ENCODE results near the gene PTPRU. TPM values are rescaled to one million over a fixed set of nuclear protein-coding genes. Genes with fewer than 3 reads are reported as not detected.

Gene PTPRU
- total and polyA plus RNA-seq, 7 experiments from 2014 or later: 0.17 to 0.42 TPM; not detected in 5

GRCh38 chr1:29240400-29240837, 4.1 kb downstream of the PTPRU start:
- Histone ChIP-seq H3K36me3 (ENCODE audit: control insufficient read depth in 2 of 3, insufficient read depth in 3 of 3, low read length in 3 of 3) (no peaks in the 10 kb centered on the region), H3K4me3 (ENCODE audit: low read length) (no peak overlapping the region), H3K4me1 (ENCODE audit: control insufficient read depth in 2 of 2, insufficient read depth in 2 of 2, low read length in 2 of 2) (peaks cover 4 to 17% of the 10 kb centered on the region in 2 donors), H3K27ac (ENCODE audit: low read depth, low read length) (no peak overlapping the region), H3K27me3 (ENCODE audit: control insufficient read depth in 2 of 2, insufficient read depth in 2 of 2, low read length in 2 of 2) (peaks cover 12 to 14% of the 10 kb centered on the region in 2 donors), H3K9me3 (ENCODE audit: control insufficient read depth in 2 of 3, low read length in 3 of 3) (no peaks in the 10 kb centered on the region)
- Mint-ChIP-seq H3K36me3 (peaks cover 0 to 7% (median 2%) of the 10 kb centered on the region in 5 donors), H3K9me3 (peaks cover 0 to 2% (median 0%) of the 10 kb centered on the region in 11 donors), H3K27me3 (peaks cover 42 to 53% (median 49%) of the 10 kb centered on the region in 5 donors), H3K4me3 (no peak overlapping the region), H3K4me1 (peaks cover 15 to 26% (median 22%) of the 10 kb centered on the region in 7 donors), H3K27ac (no peak overlapping the region)
- POLR2A ChIA-PET: no interaction called here
- DNase-seq (no peak), ATAC-seq (no peak)
- intact Hi-C loops (cut with micrococcal nuclease): no loop called here
- CTCF ChIA-PET: no interaction called here

- no peak overlapping the region for H3K4me3 Mint-ChIP-seq
- DNase-seq: no peak
- Histone ChIP-seq H3K27me3 (ENCODE audit: control insufficient read depth in 2 of 2, insufficient read depth in 2 of 2, low read length in 2 of 2) (peaks cover 9 to 14% of the 10 kb centered on the region in 2 donors), H3K4me1 (ENCODE audit: control insufficient read depth in 2 of 2, insufficient read depth in 2 of 2, low read length in 2 of 2) (peaks cover 4 to 15% of the 10 kb centered on the region in 2 donors), H3K9me3 (ENCODE audit: control insufficient read depth in 2 of 3, low read length in 3 of 3) (no peaks in the 10 kb centered on the region), H3K27ac (ENCODE audit: low read depth, low read length) (no peak overlapping the region), H3K36me3 (ENCODE audit: control insufficient read depth in 2 of 3, insufficient read depth in 3 of 3, low read length in 3 of 3) (no peaks in the 10 kb centered on the region), H3K4me3 (ENCODE audit: low read length) (no peak overlapping the region)
- peaks cover 38 to 48% (median 44%) of the 10 kb centered on the region in 5 donors for H3K27me3 Mint-ChIP-seq
- intact Hi-C loops (cut with micrococcal nuclease): no loop called here
- no peak overlapping the region for H3K27ac Mint-ChIP-seq
- H3K9me3 Mint-ChIP-seq: peaks cover 0 to 2% (median 0%) of the 10 kb centered on the region in 11 donors
- H3K36me3 Mint-ChIP-seq: peaks cover 0 to 7% (median 2%) of the 10 kb centered on the region in 5 donors
- ATAC-seq: no peak
- H3K4me1 Mint-ChIP-seq: peaks cover 14 to 22% (median 18%) of the 10 kb centered on the region in 7 donors
- CTCF ChIA-PET: no interaction called here
- POLR2A ChIA-PET: no interaction called here
Measured at GRCh38 chr1:29240986-29241385, 4.7 kb downstream of the PTPRU start.

GRCh38 chr1:29243023-29243870, 6.9 kb downstream of the PTPRU start:
- Histone ChIP-seq H3K27ac (ENCODE audit: low read depth, low read length) (no peak overlapping the region), H3K27me3 (ENCODE audit: control insufficient read depth in 2 of 2, insufficient read depth in 2 of 2, low read length in 2 of 2) (peaks cover 4 to 5% of the 10 kb centered on the region in 2 donors), H3K4me1 (ENCODE audit: control insufficient read depth in 2 of 2, insufficient read depth in 2 of 2, low read length in 2 of 2) (peaks cover 0 to 4% of the 10 kb centered on the region in 2 donors), H3K9me3 (ENCODE audit: control insufficient read depth in 2 of 3, low read length in 3 of 3) (no peaks in the 10 kb centered on the region), H3K4me3 (ENCODE audit: low read length) (no peak overlapping the region), H3K36me3 (ENCODE audit: control insufficient read depth in 2 of 3, insufficient read depth in 3 of 3, low read length in 3 of 3) (no peaks in the 10 kb centered on the region)
- ChIA-PET CTCF (interaction anchor here (0.7 kb wide), 1 partner anchor 1463 kb away, joined by 5 read pairs; no protein-coding TSS in a partner anchor), POLR2A (no interaction called here)
- Mint-ChIP-seq H3K27ac (no peak overlapping the region), H3K27me3 (peaks cover 29 to 46% (median 36%) of the 10 kb centered on the region in 5 donors), H3K4me3 (no peak overlapping the region), H3K4me1 (peaks cover 3 to 8% (median 5%) of the 10 kb centered on the region in 7 donors), H3K9me3 (peaks cover 0 to 2% (median 0%) of the 10 kb centered on the region in 11 donors), H3K36me3 (no peaks in the 10 kb centered on the region)
- ATAC-seq (no peak), DNase-seq (no peak)
- intact Hi-C loops (cut with micrococcal nuclease): no loop called here

- H3K4me3 Mint-ChIP-seq: no peak overlapping the region
- Histone ChIP-seq H3K4me3 (ENCODE audit: low read length) (no peak overlapping the region), H3K27ac (ENCODE audit: low read depth, low read length) (no peak overlapping the region), H3K36me3 (ENCODE audit: control insufficient read depth in 2 of 3, insufficient read depth in 3 of 3, low read length in 3 of 3) (no peaks in the 10 kb centered on the region), H3K27me3 (ENCODE audit: control insufficient read depth in 2 of 2, insufficient read depth in 2 of 2, low read length in 2 of 2) (peaks cover 0 to 4% of the 10 kb centered on the region in 2 donors), H3K9me3 (ENCODE audit: control insufficient read depth in 2 of 3, low read length in 3 of 3) (no peaks in the 10 kb centered on the region), H3K4me1 (ENCODE audit: control insufficient read depth in 2 of 2, insufficient read depth in 2 of 2, low read length in 2 of 2) (no peaks in the 10 kb centered on the region)
- CTCF ChIA-PET: no interaction called here
- peaks cover 0 to 2% (median 0%) of the 10 kb centered on the region in 11 donors for H3K9me3 Mint-ChIP-seq
- H3K27ac Mint-ChIP-seq: no peak overlapping the region
- DNase-seq (no peak), ATAC-seq (no peak)
- peaks cover 26 to 43% (median 32%) of the 10 kb centered on the region in 5 donors for H3K27me3 Mint-ChIP-seq
- no peaks in the 10 kb centered on the region for H3K36me3 Mint-ChIP-seq
- intact Hi-C loops (cut with micrococcal nuclease): no loop called here
- H3K4me1 Mint-ChIP-seq: peaks cover 0 to 4% (median 1%) of the 10 kb centered on the region in 7 donors
- POLR2A ChIA-PET: no interaction called here
Measured at GRCh38 chr1:29243871-29244200, 7.5 kb downstream of the PTPRU start.

- H3K4me3 ChIP-seq (ENCODE audit: low read length): no peak overlapping the region
- H3K27me3 ChIP-seq (ENCODE audit: control insufficient read depth in 2 of 2, insufficient read depth in 2 of 2, low read length in 2 of 2): no peaks in the 10 kb centered on the region
- Mint-ChIP-seq H3K27ac (no peak overlapping the region), H3K36me3 (no peaks in the 10 kb centered on the region), H3K4me3 (no peak overlapping the region), H3K9me3 (no peaks in the 10 kb centered on the region), H3K27me3 (peaks cover 12 to 33% (median 18%) of the 10 kb centered on the region in 5 donors), H3K4me1 (no peaks in the 10 kb centered on the region)
- intact Hi-C loops (cut with micrococcal nuclease): no loop called here
- no peak overlapping the region for H3K27ac ChIP-seq (ENCODE audit: low read depth, low read length)
- no peaks in the 10 kb centered on the region for H3K4me1 ChIP-seq (ENCODE audit: control insufficient read depth in 2 of 2, insufficient read depth in 2 of 2, low read length in 2 of 2)
- H3K9me3 ChIP-seq (ENCODE audit: control insufficient read depth in 2 of 3, low read length in 3 of 3): no peaks in the 10 kb centered on the region
- no peak for ATAC-seq
- H3K36me3 ChIP-seq (ENCODE audit: control insufficient read depth in 2 of 3, insufficient read depth in 3 of 3, low read length in 3 of 3): no peaks in the 10 kb centered on the region
- ChIA-PET POLR2A (no interaction called here), CTCF (no interaction called here)
- no peak for DNase-seq
Measured at GRCh38 chr1:29245261-29245660, 8.9 kb downstream of the PTPRU start.

GRCh38 chr1:29245876-29246275, 9.6 kb downstream of the PTPRU start:
- Mint-ChIP-seq H3K27ac (no peak overlapping the region), H3K4me1 (no peaks in the 10 kb centered on the region), H3K9me3 (no peaks in the 10 kb centered on the region), H3K27me3 (peaks cover 9 to 31% (median 14%) of the 10 kb centered on the region in 5 donors), H3K4me3 (no peak overlapping the region), H3K36me3 (no peaks in the 10 kb centered on the region)
- no peaks in the 10 kb centered on the region for H3K36me3 ChIP-seq (ENCODE audit: control insufficient read depth in 2 of 3, insufficient read depth in 3 of 3, low read length in 3 of 3)
- ATAC-seq (peak; percentile 24), DNase-seq (no peak)
- intact Hi-C loops (cut with micrococcal nuclease): no loop called here
- no peak overlapping the region for H3K4me3 ChIP-seq (ENCODE audit: low read length)
- no peaks in the 10 kb centered on the region for H3K9me3 ChIP-seq (ENCODE audit: control insufficient read depth in 2 of 3, low read length in 3 of 3)
- no peaks in the 10 kb centered on the region for H3K27me3 ChIP-seq (ENCODE audit: control insufficient read depth in 2 of 2, insufficient read depth in 2 of 2, low read length in 2 of 2)
- ChIA-PET POLR2A (no interaction called here), CTCF (no interaction called here)
- no peaks in the 10 kb centered on the region for H3K4me1 ChIP-seq (ENCODE audit: control insufficient read depth in 2 of 2, insufficient read depth in 2 of 2, low read length in 2 of 2)
- H3K27ac ChIP-seq (ENCODE audit: low read depth, low read length): no peak overlapping the region

GRCh38 chr1:29247044-29247443, 10.7 kb downstream of the PTPRU start:
- Mint-ChIP-seq H3K27ac (no peak overlapping the region), H3K4me1 (no peaks in the 10 kb centered on the region)
- intact Hi-C loops (cut with micrococcal nuclease): no loop called here

More at GRCh38 chr1:29247044-29247443, 10.7 kb downstream of the PTPRU start:
- H3K27me3 ChIP-seq (ENCODE audit: control insufficient read depth in 2 of 2, insufficient read depth in 2 of 2, low read length in 2 of 2): no peaks in the 10 kb centered on the region
- Mint-ChIP-seq H3K9me3 (no peaks in the 10 kb centered on the region), H3K36me3 (no peaks in the 10 kb centered on the region), H3K4me3 (no peak overlapping the region), H3K27me3 (peaks cover 0 to 21% (median 5%) of the 10 kb centered on the region in 5 donors)
- ChIA-PET POLR2A (no interaction called here), CTCF (no interaction called here)
- no peaks in the 10 kb centered on the region for H3K9me3 ChIP-seq (ENCODE audit: control insufficient read depth in 2 of 3, low read length in 3 of 3)
- no peak for DNase-seq
- no peaks in the 10 kb centered on the region for H3K4me1 ChIP-seq (ENCODE audit: control insufficient read depth in 2 of 2, insufficient read depth in 2 of 2, low read length in 2 of 2)
- no peak overlapping the region for H3K4me3 ChIP-seq (ENCODE audit: low read length)
- H3K36me3 ChIP-seq (ENCODE audit: control insufficient read depth in 2 of 3, insufficient read depth in 3 of 3, low read length in 3 of 3): no peaks in the 10 kb centered on the region
- H3K27ac ChIP-seq (ENCODE audit: low read depth, low read length): no peak overlapping the region
- ATAC-seq: no peak

All from naive thymus-derived CD4-positive, alpha-beta T cell (primary cell).